Measurements from ENCODE around the gene NTN3.

GRCh38 chr16:2466667-2467527, 4.2 kb upstream of the NTN3 start:
- TF ChIP-seq MAX (IDR thresholded peaks at IDR 0.05) (no peak; the same call in 1 of the 2 replicates), POLR2A (IDR thresholded peaks at IDR 0.05; ENCODE audit: low read length) (no peak), BHLHE40 (IDR thresholded peaks at IDR 0.05; ENCODE audit: low read depth, low read length) (no peak), ZFP36 (IDR thresholded peaks at IDR 0.05; ENCODE audit: borderline replicate concordance, partially characterized antibody) (no peak), EP300 (IDR thresholded peaks at IDR 0.05) (no peak), SREBF2 (IDR thresholded peaks at IDR 0.05) (no peak), POLR2AphosphoS2 (conservative IDR thresholded peaks at IDR 0.05; ENCODE audit: low read length) (no peak), PHF8 (IDR thresholded peaks at IDR 0.05; ENCODE audit: borderline replicate concordance, low read depth) (no peak), CHD2 (IDR thresholded peaks at IDR 0.05; ENCODE audit: low read length, partially characterized antibody) (no peak), USF2 (IDR thresholded peaks at IDR 0.05) (no peak), ZSCAN20 (CRISPR knock-in tag; IDR thresholded peaks at IDR 0.05) (no peak), MAFK (IDR thresholded peaks at IDR 0.05; ENCODE audit: partially characterized antibody) (no peak)
- TF ChIP-seq, protein P1, sequence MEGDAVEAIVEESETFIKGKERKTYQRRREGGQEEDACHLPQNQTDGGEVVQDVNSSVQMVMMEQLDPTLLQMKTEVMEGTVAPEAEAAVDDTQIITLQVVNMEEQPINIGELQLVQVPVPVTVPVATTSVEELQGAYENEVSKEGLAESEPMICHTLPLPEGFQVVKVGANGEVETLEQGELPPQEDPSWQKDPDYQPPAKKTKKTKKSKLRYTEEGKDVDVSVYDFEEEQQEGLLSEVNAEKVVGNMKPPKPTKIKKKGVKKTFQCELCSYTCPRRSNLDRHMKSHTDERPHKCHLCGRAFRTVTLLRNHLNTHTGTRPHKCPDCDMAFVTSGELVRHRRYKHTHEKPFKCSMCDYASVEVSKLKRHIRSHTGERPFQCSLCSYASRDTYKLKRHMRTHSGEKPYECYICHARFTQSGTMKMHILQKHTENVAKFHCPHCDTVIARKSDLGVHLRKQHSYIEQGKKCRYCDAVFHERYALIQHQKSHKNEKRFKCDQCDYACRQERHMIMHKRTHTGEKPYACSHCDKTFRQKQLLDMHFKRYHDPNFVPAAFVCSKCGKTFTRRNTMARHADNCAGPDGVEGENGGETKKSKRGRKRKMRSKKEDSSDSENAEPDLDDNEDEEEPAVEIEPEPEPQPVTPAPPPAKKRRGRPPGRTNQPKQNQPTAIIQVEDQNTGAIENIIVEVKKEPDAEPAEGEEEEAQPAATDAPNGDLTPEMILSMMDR (IDR thresholded peaks at IDR 0.05): no peak
- TF ChIP-seq, protein P2, sequence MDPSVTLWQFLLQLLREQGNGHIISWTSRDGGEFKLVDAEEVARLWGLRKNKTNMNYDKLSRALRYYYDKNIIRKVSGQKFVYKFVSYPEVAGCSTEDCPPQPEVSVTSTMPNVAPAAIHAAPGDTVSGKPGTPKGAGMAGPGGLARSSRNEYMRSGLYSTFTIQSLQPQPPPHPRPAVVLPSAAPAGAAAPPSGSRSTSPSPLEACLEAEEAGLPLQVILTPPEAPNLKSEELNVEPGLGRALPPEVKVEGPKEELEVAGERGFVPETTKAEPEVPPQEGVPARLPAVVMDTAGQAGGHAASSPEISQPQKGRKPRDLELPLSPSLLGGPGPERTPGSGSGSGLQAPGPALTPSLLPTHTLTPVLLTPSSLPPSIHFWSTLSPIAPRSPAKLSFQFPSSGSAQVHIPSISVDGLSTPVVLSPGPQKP (IDR thresholded peaks at IDR 0.05; ENCODE audit: low read depth, low read length): no peak

Measured in A549 (cell line).